HL-60 (cell line): ENCODE results near the gene DYRK2.

Experiments
- DNase-seq, 2 experiments: peaks; one replicate each; pipeline ENCODE4 v3.0.0-alpha.2; 2010 to 2020; ENCODE audit warnings: low read depth in 1 of 2, low spot score in 1 of 2
- H3K27ac ChIP-seq: fragments of 250-450 bp; sonication (Bioruptor Pico); replicated peaks from 2 replicates; pipeline ENCODE4 v1.5.1; 2020; ENCODE audit warnings: mild to moderate bottlenecking, moderate library complexity
- H3K27me3 ChIP-seq: fragments of 250-450 bp; sonication (Bioruptor Pico); 2 replicates; pipeline ENCODE4 v1.5.1; 2021; ENCODE audit warnings: mild to moderate bottlenecking, moderate library complexity; ENCODE audit not compliant: insufficient read depth, poor library complexity, severe bottlenecking
- H3K4me3 ChIP-seq: replicated peaks from 2 replicates; pipeline ENCODE4 v1.5.1; 2011; ENCODE audit warnings: mild to moderate bottlenecking, control low read depth, low read length; ENCODE audit not compliant: insufficient read depth
- GABPA ChIP-seq: IDR thresholded peaks from 2 replicates; pipeline ENCODE4 v1.6.1; 2012; ENCODE audit warnings: low read depth
- POLR2AphosphoS5 ChIP-seq: IDR thresholded peaks from 2 replicates; pipeline ENCODE4 v1.6.1; 2012; ENCODE audit warnings: low read depth
- SPI1 ChIP-seq: IDR thresholded peaks from 2 replicates; pipeline ENCODE4 v1.6.1; 2012; ENCODE audit warnings: low read depth, mild to moderate bottlenecking, borderline replicate concordance
- TF ChIP-seq, protein P1 (sequence below): IDR thresholded peaks from 2 replicates; pipeline ENCODE4 v1.6.1; 2012; ENCODE audit warnings: low read depth; ENCODE audit not compliant: insufficient replicate concordance
- TF ChIP-seq, protein P2 (sequence below): IDR thresholded peaks from one replicate; pipeline ENCODE4 v1.5.1; 2011; ENCODE audit warnings: low read length, control low read depth, inconsistent platforms; ENCODE audit not compliant: insufficient read depth

The DYRK2 gene

DNA sequence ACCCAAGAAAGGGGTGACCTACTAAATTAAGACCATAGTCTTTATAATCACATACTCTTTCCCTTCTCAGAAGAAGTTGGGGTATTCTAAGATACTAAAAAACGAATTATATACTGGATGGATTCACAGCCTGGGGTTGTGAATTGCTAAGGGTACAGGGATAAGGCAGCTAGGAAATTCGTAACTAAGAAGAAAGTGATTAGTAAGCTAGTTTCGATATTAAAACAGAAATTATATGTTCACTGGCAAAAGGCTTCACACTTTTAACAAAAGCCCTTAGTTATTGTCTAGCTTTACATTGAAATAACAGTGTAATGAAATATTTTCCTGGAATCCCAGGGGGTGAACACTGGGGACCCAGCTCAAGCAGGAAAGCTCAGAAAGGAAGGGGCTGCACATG lies 35.5 kb upstream of the DYRK2 start:
- Histone ChIP-seq H3K27me3 (no peaks in the 10 kb centered on the region), H3K27ac (no peak overlapping the region), H3K4me3 (no peak overlapping the region)
- no peak for TF ChIP-seq GABPA
- TF ChIP-seq, protein P1, sequence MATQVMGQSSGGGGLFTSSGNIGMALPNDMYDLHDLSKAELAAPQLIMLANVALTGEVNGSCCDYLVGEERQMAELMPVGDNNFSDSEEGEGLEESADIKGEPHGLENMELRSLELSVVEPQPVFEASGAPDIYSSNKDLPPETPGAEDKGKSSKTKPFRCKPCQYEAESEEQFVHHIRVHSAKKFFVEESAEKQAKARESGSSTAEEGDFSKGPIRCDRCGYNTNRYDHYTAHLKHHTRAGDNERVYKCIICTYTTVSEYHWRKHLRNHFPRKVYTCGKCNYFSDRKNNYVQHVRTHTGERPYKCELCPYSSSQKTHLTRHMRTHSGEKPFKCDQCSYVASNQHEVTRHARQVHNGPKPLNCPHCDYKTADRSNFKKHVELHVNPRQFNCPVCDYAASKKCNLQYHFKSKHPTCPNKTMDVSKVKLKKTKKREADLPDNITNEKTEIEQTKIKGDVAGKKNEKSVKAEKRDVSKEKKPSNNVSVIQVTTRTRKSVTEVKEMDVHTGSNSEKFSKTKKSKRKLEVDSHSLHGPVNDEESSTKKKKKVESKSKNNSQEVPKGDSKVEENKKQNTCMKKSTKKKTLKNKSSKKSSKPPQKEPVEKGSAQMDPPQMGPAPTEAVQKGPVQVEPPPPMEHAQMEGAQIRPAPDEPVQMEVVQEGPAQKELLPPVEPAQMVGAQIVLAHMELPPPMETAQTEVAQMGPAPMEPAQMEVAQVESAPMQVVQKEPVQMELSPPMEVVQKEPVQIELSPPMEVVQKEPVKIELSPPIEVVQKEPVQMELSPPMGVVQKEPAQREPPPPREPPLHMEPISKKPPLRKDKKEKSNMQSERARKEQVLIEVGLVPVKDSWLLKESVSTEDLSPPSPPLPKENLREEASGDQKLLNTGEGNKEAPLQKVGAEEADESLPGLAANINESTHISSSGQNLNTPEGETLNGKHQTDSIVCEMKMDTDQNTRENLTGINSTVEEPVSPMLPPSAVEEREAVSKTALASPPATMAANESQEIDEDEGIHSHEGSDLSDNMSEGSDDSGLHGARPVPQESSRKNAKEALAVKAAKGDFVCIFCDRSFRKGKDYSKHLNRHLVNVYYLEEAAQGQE = no peak
- DNase-seq = no peak

DNA sequence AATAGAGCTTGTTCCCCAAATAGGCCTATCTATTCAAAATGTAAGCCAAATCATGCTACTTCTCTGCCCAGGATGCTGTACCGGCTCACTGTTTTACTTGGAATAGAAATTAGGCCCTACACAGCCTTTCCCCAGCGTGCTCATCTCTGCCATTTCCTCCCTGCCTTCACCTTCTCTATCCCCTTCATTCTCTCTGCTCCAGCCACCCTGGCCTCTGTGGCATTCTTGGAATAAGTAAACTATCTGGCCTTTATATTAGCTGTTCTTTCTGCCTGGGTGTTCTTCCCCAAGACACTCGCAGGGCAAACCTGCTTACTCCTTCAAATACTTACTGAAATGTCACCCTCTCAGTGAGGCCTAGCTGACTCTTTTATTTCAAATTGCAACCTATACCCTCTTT lies 30.9 kb upstream of the DYRK2 start:
- TF ChIP-seq POLR2AphosphoS5 (no peak), SPI1 (no peak), GABPA (no peak)
- TF ChIP-seq, protein P1 = no peak
- TF ChIP-seq, protein P2, sequence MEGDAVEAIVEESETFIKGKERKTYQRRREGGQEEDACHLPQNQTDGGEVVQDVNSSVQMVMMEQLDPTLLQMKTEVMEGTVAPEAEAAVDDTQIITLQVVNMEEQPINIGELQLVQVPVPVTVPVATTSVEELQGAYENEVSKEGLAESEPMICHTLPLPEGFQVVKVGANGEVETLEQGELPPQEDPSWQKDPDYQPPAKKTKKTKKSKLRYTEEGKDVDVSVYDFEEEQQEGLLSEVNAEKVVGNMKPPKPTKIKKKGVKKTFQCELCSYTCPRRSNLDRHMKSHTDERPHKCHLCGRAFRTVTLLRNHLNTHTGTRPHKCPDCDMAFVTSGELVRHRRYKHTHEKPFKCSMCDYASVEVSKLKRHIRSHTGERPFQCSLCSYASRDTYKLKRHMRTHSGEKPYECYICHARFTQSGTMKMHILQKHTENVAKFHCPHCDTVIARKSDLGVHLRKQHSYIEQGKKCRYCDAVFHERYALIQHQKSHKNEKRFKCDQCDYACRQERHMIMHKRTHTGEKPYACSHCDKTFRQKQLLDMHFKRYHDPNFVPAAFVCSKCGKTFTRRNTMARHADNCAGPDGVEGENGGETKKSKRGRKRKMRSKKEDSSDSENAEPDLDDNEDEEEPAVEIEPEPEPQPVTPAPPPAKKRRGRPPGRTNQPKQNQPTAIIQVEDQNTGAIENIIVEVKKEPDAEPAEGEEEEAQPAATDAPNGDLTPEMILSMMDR = no peak
- no peak for DNase-seq
- no peak overlapping the region for H3K27ac ChIP-seq

DNA sequence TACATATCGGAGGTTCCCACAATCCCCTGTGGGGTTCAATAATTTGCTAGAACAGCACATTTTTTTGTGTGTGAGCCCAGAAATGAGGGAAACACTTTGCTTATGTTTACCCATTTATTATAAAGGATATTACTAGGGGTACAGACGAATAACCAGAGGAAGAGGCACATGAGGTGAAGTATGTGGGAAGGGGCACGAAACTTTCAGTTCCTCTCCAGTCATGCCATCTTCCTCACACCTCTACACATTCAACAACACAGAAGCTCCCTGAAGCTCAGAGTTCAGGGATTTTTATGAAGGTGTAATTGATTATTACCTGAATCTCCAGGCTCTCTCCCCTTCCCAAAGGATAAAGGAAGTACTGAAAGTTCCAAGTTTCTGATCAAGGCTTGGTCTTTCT lies 30.2 kb upstream of the DYRK2 start:
- Histone ChIP-seq H3K27ac (no peak overlapping the region), H3K27me3 (no peaks in the 10 kb centered on the region)
- TF ChIP-seq, protein P2 = no peak
- no peak for TF ChIP-seq POLR2AphosphoS5
- TF ChIP-seq, protein P1 = no peak
- TF ChIP-seq SPI1 = no peak
- no peak for TF ChIP-seq GABPA

More for the DNA sequence above, 30.9 kb upstream of the DYRK2 start:
- Histone ChIP-seq H3K27me3 (no peaks in the 10 kb centered on the region), H3K4me3 (no peak overlapping the region)

DNA sequence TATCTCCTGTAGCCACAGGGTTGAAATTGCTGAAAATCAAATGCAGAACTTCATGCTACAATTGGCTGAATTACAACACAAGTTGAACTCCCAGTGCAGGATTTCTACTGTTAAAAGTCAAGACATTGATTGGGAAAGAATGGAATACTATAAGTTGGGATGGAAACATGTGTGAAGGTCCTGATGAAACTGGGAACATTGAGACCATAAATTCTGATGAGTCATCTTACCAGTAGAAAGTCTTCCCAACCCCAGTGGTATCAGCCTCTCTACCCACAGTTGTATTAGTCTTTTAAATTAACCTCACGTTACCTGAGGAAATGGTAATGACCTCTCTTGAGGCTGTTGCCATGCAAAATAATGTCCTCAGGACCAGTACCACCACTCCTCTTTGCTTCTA lies 27.4 kb upstream of the DYRK2 start:
- Histone ChIP-seq H3K27ac (no peak overlapping the region), H3K27me3 (no peaks in the 10 kb centered on the region), H3K4me3 (no peak overlapping the region)
- no peak for TF ChIP-seq POLR2AphosphoS5
- TF ChIP-seq GABPA = no peak
- TF ChIP-seq, protein P1 = no peak
- no peak for TF ChIP-seq SPI1
- TF ChIP-seq, protein P2 = no peak
- no peak for DNase-seq

More for the DNA sequence above, 30.2 kb upstream of the DYRK2 start:
- DNase-seq = no peak
- no peak overlapping the region for H3K4me3 ChIP-seq
